MCF 10A (cell line): Measurements from ENCODE around the gene ELMO1. TPM values are rescaled to one million over a fixed set of nuclear protein-coding genes. Genes with fewer than 3 reads are reported as not detected.
A peak's percentile ranks its signal among the peaks of the same experiment; 100 is the strongest.

Experiments
- BruUV-seq: library from RNA; stranded (reverse); fragments of 400-500 nt; replicated peaks from 2 replicates; lab custom pipeline; 2021; lab: Mats Ljungman, UMichigan
- CTCF ChIA-PET: fragments of 300-600 bp; sonication (Branson Sonifier 250); formaldehyde crosslinking; extraction: SDS; loops from one replicate; lab custom pipeline; 2021; ENCODE audit warnings: antibody characterized with exemption, inconsistent platforms; lab: Yijun Ruan, JAX
- POLR2A ChIA-PET: fragments of 300-600, 350-650 bp; sonication (Branson Sonifier 250); formaldehyde crosslinking; extraction: SDS; loops from one replicate; lab custom pipeline; 2020; ENCODE audit warnings: antibody characterized with exemption, inconsistent platforms; lab: Yijun Ruan, JAX
- DNase-seq: peaks from one replicate; pipeline ENCODE4 v3.0.0-alpha.2; 2018; ENCODE audit not compliant: unreplicated experiment
- H3K27ac Mint-ChIP-seq: one replicate; pipeline ENCODE4 v1.8.0; 2022; ENCODE audit warnings: mild to moderate bottlenecking, low read depth, mixed read lengths; ENCODE audit not compliant: unreplicated experiment
- H3K27me3 Mint-ChIP-seq: one replicate; pipeline ENCODE4 v1.8.0; 2022; ENCODE audit warnings: mixed read lengths; ENCODE audit not compliant: insufficient read depth, unreplicated experiment
- H3K36me3 Mint-ChIP-seq: one replicate; pipeline ENCODE4 v1.8.0; 2022; ENCODE audit warnings: mild to moderate bottlenecking, moderate library complexity, mixed read lengths; ENCODE audit not compliant: insufficient read depth, unreplicated experiment
- H3K4me1 Mint-ChIP-seq: one replicate; pipeline ENCODE4 v1.8.0; 2022; ENCODE audit warnings: mixed read lengths; ENCODE audit not compliant: insufficient read depth, unreplicated experiment
- H3K4me3 Mint-ChIP-seq: one replicate; pipeline ENCODE4 v1.8.0; 2022; ENCODE audit warnings: mild to moderate bottlenecking, moderate library complexity, mixed read lengths; ENCODE audit not compliant: unreplicated experiment
- H3K9me3 Mint-ChIP-seq: one replicate; pipeline ENCODE4 v1.8.0; 2022; ENCODE audit warnings: mixed read lengths; ENCODE audit not compliant: unreplicated experiment
- intact Hi-C: fragments of 100-400 bp; cut with micrococcal nuclease; formaldehyde crosslinking; loops from 2 replicates; pipeline ENCODE4 v1.14.1; 2022
- total RNA-seq: library from RNA; stranded (reverse); gene quantifications from 2 replicates; pipeline ENCODE4 v1.2.3, GENCODE V29; 2022
- TF ChIP-seq, protein P1 (sequence below): fragments of 200-600 bp; IDR thresholded peaks from one replicate; pipeline ENCODE4 v1.8.0; 2022; ENCODE audit warnings: antibody characterized with exemption, mild to moderate bottlenecking; ENCODE audit not compliant: unreplicated experiment

ELMO1 gene
- total RNA-seq, 1 experiment from 2014 or later: 0.30 TPM

DNA sequence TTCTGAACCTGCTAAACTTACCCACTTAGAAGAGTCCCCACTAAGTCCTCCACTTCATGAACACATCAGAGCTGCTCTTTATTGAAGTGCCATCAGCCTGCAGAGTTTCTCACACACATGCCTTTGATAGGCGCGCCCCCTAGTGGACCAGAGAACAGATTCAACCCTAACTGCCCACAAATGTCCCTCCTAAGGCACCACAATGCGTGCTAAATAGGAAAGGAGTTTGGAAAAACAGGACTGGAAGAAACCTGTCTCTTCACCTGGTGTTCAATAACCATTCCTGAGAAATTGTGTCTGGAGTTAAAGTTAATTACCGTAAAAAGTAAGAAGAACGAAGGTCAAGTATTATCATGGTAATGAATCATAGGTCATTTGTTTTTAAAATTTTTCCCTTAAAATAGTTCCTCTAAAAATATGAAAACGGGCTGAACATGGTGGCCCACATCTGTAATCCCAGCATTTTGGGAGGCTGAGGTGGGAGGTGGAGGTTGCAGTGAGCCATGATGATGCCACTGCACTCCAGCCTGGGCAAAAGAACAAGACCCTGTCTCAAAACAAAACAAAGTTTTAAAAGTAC is 249.7 kb downstream of the ELMO1 start:
- no peak overlapping the region for H3K27ac Mint-ChIP-seq
- ChIA-PET CTCF (interaction anchor here (0.6 to 12.7 kb wide), 57 partner anchors 8 to 1788 kb away, joined by 3 to 174 read pairs (median 4); partner anchors contain the start of gene ANLN), POLR2A (no interaction called here)
- DNase-seq: peak; percentile 84
- H3K36me3 Mint-ChIP-seq: no peaks in the 10 kb centered on the region
- H3K27me3 Mint-ChIP-seq: no peaks in the 10 kb centered on the region
- intact Hi-C loops: loop anchor here (1.0 to 5.0 kb wide), 2 partner anchors 727 to 758 kb away; no protein-coding TSS in a partner anchor
- BruUV-seq: no TSS peak
- no peak overlapping the region for H3K4me3 Mint-ChIP-seq
- TF ChIP-seq, protein P1, sequence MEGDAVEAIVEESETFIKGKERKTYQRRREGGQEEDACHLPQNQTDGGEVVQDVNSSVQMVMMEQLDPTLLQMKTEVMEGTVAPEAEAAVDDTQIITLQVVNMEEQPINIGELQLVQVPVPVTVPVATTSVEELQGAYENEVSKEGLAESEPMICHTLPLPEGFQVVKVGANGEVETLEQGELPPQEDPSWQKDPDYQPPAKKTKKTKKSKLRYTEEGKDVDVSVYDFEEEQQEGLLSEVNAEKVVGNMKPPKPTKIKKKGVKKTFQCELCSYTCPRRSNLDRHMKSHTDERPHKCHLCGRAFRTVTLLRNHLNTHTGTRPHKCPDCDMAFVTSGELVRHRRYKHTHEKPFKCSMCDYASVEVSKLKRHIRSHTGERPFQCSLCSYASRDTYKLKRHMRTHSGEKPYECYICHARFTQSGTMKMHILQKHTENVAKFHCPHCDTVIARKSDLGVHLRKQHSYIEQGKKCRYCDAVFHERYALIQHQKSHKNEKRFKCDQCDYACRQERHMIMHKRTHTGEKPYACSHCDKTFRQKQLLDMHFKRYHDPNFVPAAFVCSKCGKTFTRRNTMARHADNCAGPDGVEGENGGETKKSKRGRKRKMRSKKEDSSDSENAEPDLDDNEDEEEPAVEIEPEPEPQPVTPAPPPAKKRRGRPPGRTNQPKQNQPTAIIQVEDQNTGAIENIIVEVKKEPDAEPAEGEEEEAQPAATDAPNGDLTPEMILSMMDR: peak; percentile 92
- H3K4me1 Mint-ChIP-seq: peaks cover 6% of the 10 kb centered on the region
- H3K9me3 Mint-ChIP-seq: no peaks in the 10 kb centered on the region

DNA sequence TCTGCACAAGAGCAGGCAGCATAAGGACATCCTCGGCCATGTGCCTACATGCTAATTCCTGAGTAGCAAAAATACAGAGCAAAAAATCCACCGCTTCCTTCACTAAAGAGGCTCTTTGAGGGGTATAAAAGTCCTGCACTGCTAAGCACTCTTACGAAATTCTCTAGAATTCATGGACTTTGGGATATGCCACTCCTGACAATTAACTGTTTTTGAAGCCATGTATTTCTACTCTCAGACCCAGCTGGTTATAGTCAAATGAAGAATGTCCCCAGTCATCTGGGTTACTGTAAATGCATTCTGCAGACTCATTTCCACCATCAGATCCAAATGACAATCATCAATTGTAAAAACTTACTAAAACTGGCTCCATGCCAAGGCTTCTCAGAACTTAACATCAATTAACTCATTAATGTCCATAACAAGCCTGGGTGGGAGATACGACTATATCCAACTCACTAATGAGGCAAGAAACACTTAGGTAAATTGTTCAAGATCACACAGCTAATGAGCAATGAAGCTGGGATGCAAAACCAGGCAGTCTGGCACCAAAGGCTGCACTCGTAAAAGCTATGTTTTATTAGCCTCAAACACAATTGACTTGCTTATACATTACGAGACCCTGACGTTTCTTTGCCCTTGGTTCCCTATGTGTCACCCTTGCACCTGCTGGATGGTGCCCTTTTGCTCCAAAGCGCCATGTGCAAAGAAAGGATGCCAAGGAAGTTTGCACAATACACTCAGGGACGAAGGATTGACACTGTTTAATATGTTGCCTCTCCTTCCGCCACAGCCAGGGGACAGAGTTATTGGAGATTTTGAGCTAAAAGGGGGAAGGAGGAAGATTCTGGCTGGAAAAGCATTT is 250.4 kb downstream of the ELMO1 start:
- CTCF ChIA-PET: interaction anchor here (0.6 to 12.7 kb wide), 55 partner anchors 9 to 1789 kb away, joined by 3 to 174 read pairs (median 4); partner anchors contain the start of gene ANLN
- Mint-ChIP-seq H3K4me1 (peaks cover 6% of the 10 kb centered on the region), H3K36me3 (no peaks in the 10 kb centered on the region), H3K27me3 (no peaks in the 10 kb centered on the region), H3K4me3 (no peak overlapping the region), H3K27ac (no peak overlapping the region), H3K9me3 (no peaks in the 10 kb centered on the region)
- no TSS peak for BruUV-seq
- POLR2A ChIA-PET: interaction anchor here (0.9 kb wide), 1 partner anchor 758 kb away, joined by 4 read pairs; no protein-coding TSS in a partner anchor
- no peak for DNase-seq
- intact Hi-C loops: loop anchor here (5.0 kb wide), 1 partner anchor 726 kb away; no protein-coding TSS in a partner anchor
- TF ChIP-seq, protein P1: no peak

DNA sequence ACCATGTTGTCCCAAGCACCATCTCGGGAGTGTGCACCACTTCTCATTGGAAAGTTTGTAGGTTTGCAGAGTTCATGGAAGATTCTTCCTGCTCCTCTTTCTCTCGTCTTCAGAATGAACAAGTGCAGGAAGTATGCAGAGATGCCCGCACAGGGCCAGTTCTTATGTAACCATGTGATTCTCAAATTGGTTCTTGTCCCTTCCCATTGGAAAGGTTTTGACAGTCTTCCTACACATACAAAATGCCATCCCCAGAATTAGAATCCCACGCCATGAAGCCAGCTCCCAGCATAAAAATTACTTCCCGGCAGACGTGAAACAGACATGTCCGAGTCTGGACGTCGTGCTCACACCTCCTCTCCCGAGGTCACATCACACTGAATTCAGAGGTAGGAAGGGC is 251.6 kb downstream of the ELMO1 start:
- BruUV-seq: no TSS peak
- H3K27ac Mint-ChIP-seq: no peak overlapping the region
- H3K36me3 Mint-ChIP-seq: no peaks in the 10 kb centered on the region
- H3K4me1 Mint-ChIP-seq: peaks cover 6% of the 10 kb centered on the region
- ChIA-PET CTCF (interaction anchor here (0.6 to 12.7 kb wide), 12 partner anchors 10 to 757 kb away, joined by 3 to 174 read pairs (median 6); no protein-coding TSS in a partner anchor), POLR2A (interaction anchor here (0.7 kb wide), 1 partner anchor 758 kb away, joined by 3 read pairs; no protein-coding TSS in a partner anchor)
- TF ChIP-seq, protein P1: no peak
- no peak overlapping the region for H3K4me3 Mint-ChIP-seq
- no peak for DNase-seq
- no peaks in the 10 kb centered on the region for H3K27me3 Mint-ChIP-seq
- no peaks in the 10 kb centered on the region for H3K9me3 Mint-ChIP-seq
- intact Hi-C loops: loop anchor here (5.0 kb wide), 1 partner anchor 725 kb away; no protein-coding TSS in a partner anchor
